ENCODE results near the gene KIAA1549. TPM values are rescaled to one million over a fixed set of nuclear protein-coding genes. Genes with fewer than 3 reads are reported as not detected.
"Not testable (repeated sequence)": the region's sequence is repeated elsewhere in the genome, so short reads cannot be mapped to it uniquely, and the experiment has no call there.

Gene KIAA1549
- total RNA-seq, 1 donor from 2014 or later: 0.45 TPM

DNA sequence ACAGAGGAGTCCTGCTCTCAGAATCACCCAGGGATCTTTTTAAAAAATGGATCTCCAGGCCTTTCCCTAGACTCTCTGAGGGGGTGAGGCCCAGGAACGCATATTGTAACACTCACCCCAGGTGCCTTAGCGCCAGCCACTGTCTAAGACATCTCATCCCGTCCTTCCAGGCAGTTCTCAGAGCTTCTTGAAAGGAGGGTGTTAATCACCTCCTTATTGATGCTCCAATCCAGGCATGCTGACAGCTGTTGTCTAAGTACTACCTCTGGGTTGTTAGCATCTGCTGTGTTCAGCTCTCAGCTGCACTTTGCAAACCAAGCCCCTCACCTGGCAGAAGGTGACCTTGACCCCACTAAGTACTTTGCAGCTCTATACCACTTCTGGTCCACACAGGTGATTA lies 36.0 kb downstream of the KIAA1549 start:
- intact Hi-C loops (cut with micrococcal nuclease): no loop called here

DNA sequence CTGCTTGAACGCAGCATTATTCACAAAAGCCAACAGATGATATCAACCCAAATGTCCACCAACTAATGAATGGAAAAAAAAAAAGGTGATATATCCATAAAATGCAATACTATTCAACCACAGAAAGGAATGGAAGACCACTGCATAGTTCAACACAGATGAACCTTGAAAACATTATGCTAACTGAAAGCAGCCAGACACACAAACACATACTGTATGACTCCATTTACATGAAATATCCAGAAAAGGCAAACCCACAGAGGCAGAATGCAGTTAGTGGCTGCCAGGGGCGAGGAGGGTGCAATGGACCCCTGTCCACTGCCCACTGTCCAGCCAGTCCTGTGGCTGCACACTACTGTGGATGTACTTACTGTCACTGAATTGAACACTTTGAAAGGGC lies 36.6 kb downstream of the KIAA1549 start:
- intact Hi-C loops (cut with micrococcal nuclease): no loop called here

GRCh38 chr7:138943061-138943460 lies 38.1 kb downstream of the KIAA1549 start:
- intact Hi-C loops (cut with micrococcal nuclease): no loop called here

DNA sequence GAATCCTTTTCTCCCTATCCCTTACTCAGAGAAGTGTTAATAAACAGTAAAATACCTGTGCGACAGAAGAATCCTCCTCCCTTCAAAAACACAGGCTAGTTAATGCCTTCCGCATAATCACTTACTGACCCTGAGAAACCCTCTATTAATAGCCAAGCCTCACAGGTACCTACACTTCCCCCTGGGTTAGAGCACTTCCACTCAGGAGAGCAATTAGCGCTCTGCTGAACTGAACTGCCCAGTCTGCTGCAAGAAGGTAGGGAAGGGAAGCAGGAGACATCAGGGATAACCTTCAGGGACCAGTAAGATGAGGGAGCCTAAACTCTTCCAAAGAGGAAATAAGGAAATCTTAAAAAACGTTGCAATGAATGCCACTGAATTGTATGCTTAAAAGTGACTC lies 39.6 kb downstream of the KIAA1549 start:
- intact Hi-C loops (cut with micrococcal nuclease): no loop called here

GRCh38 chr7:138940602-138941001 lies 40.6 kb downstream of the KIAA1549 start:
- intact Hi-C loops (cut with micrococcal nuclease): not testable (repeated sequence)

- intact Hi-C loops (cut with micrococcal nuclease): no loop called here
Observed at GRCh38 chr7:138937484-138937883, 43.7 kb downstream of the KIAA1549 start.

DNA sequence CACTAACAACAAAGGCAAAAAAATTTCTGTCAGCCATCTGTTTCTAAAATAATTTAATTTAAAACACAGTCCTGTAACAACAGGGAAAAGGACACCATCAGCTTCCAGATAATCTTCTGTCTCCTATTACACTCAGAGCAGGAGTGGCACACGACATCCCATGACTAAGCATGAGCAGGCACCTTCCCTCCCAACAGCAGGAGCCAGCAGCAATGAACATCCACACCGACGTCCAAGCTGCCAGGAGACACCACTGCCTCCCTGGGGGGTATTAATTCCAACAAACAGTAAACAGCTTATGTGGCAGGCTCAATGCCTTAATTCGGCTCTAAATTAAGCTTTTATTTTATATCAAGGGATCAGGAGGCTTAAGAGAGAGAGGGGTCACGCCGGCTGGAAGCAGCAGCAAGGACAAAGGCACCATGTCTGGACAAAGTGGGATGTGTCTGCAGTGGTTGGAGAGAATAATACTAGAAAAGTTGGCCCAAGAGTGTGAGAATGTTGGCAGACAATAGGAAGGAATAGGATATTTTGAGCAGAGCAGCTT lies 45.7 kb downstream of the KIAA1549 start:
- intact Hi-C loops (cut with micrococcal nuclease): no loop called here

GRCh38 chr7:138934861-138935260 lies 46.3 kb downstream of the KIAA1549 start:
- intact Hi-C loops (cut with micrococcal nuclease): no loop called here

DNA sequence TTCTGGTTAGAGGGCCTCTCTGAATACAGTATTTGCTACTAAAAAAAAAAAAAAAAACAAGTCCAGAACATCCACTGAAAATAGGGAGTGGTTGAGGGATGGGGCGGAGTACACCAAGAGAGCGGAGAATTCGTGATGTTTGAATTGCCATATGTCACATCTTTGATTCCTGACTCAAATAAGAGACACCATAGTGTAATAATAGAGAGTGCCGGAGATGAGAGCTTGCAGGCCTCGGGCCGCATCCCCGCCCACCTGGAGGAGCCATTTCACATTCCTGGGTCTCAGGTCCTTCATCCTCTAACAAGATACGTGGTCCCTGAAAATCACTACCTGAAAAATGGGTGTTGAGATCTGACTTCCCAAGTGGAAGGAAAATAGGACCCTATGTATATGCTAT lies 46.8 kb downstream of the KIAA1549 start:
- intact Hi-C loops (cut with micrococcal nuclease): no loop called here

DNA sequence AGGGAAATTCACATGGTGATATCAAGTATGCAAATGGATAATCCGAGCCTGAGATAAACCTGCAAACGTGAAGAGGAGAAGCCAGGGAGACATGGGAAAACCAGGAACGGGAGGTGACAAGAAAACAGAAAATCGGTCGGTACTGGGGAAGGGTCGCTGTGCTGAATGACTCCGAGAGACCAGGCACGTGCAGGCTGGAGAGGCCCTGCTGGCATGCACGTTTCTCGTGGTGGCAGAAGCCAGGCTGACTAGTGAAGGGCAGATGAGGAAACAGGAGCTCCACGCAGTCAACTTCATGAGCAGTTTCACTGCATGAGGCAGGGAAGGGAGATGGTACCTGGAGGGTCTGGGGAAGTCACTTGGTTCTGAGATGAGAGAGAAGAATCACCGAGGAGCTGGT lies 48.3 kb downstream of the KIAA1549 start:
- intact Hi-C loops (cut with micrococcal nuclease): no loop called here

- intact Hi-C loops (cut with micrococcal nuclease): no loop called here
Observed at GRCh38 chr7:138932427-138932826, 48.8 kb downstream of the KIAA1549 start.

GRCh38 chr7:138929969-138930368 lies 51.2 kb downstream of the KIAA1549 start:
- intact Hi-C loops (cut with micrococcal nuclease): no loop called here

DNA sequence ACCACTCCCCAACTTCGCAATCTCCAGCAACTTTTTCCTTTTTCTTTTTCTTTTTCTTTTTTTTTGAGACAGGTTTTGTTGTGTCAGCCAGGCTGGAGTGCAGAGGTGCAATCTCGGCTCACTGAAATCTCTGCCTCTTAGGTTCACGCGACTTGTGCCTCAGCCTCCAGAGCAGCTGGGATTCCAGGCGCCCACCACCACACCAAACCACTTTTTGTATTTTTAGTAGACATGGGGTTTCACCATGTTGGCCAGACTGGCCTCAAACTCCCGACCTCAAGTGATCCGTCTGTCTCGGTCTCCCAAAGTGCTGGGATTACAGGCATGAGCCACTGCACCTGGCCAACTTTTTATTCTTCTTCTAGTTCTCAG lies 55.0 kb downstream of the KIAA1549 start:
- intact Hi-C loops (cut with micrococcal nuclease): no loop called here

DNA sequence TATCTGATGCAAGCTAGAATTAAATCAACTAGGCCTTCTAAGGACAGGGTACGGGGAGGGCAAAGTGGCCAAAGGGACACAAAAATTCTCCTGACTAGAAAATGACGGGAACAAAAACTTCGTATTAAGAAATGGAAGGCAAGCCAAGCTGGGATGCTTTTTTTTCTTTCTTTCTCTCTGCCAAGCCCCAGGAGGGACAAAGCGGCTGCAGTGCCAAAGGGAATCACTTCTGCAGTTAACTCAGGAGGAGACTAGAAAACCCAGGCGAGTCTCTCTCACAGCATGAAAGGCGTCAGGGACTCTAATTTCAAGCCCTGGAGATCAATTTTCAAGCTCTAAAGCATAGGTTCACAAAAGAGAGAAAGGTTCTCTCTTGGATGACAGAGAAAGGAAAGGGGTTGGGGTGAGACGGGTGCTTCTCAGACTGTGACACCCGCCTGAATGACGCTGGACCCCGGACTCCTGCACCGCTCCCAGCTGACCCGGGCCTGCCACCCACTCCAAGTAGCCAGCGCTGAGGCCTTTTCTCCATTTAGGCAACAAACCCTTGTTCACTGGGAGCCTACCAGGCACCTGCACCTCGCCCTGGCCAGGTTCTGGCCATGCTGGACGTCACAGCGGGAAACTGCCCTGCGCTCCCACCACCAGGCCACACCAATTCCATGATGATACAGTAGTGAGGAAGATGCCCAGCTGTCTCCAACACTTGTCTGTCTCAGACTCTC lies 56.5 kb downstream of the KIAA1549 start:
- intact Hi-C loops (cut with micrococcal nuclease): no loop called here

- intact Hi-C loops (cut with micrococcal nuclease): no loop called here
Observed at GRCh38 chr7:138921277-138921676, 59.9 kb downstream of the KIAA1549 start.

GRCh38 chr7:138919911-138920310 lies 61.3 kb downstream of the KIAA1549 start:
- intact Hi-C loops (cut with micrococcal nuclease): no loop called here

GRCh38 chr7:138919216-138919615 lies 62.0 kb downstream of the KIAA1549 start:
- intact Hi-C loops (cut with micrococcal nuclease): no loop called here

- intact Hi-C loops (cut with micrococcal nuclease): no loop called here
Observed at GRCh38 chr7:138918756-138919155, 62.4 kb downstream of the KIAA1549 start.

GRCh38 chr7:138918176-138918575 lies 63.0 kb downstream of the KIAA1549 start:
- intact Hi-C loops (cut with micrococcal nuclease): no loop called here

- intact Hi-C loops (cut with micrococcal nuclease): no loop called here
Observed at GRCh38 chr7:138917771-138918170, 63.4 kb downstream of the KIAA1549 start.

- intact Hi-C loops (cut with micrococcal nuclease): no loop called here
Observed at GRCh38 chr7:138916731-138917130, 64.5 kb downstream of the KIAA1549 start.

DNA sequence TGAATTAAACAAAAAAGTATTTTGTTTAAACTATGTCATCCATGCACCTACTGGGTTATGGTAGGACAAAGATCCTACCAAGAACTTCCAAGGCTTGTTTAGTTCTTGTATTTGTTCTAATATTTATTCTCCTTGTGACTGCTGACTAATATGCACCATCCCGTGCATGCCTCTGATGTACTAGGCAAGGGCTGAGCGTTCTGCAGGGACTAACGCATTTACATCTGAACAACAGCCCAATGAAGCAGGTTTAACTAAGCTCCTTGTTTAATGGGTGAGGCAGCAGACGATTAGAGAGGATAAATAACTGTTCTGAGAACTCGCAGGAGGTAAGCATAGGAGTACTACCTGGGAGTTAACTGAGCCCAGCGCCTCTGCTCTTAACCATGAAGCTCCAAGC lies 64.9 kb downstream of the KIAA1549 start:
- intact Hi-C loops (cut with micrococcal nuclease): no loop called here

- intact Hi-C loops (cut with micrococcal nuclease): no loop called here
Observed at GRCh38 chr7:138913783-138914182, 67.4 kb downstream of the KIAA1549 start.
